GM12878 (cell line): Measurements from ENCODE around the gene CFAP61. TPM values are rescaled to one million over a fixed set of nuclear protein-coding genes. Genes with fewer than 3 reads are reported as not detected.

Experiments used
- ATAC-seq: fragments of 200-7000 bp; cut with Tn5 transposase; 3 replicates; pipeline ENCODE4 v1.9.1; 2020; ENCODE audit warnings: mild to moderate bottlenecking, moderate library complexity
- BruUV-seq: library from RNA; stranded (reverse); fragments of 400-500 nt; replicated peaks from 2 replicates; lab custom pipeline; 2021; lab: Mats Ljungman, UMichigan
- CTCF ChIA-PET: fragments of 300-600 bp; sonication (Branson Sonifier 250); formaldehyde crosslinking; extraction: SDS; loops from one replicate; lab custom pipeline; 2021; ENCODE audit warnings: inconsistent platforms; lab: Yijun Ruan, JAX
- POLR2A ChIA-PET: fragments of 350-600 bp; formaldehyde crosslinking; extraction: SDS; loops from one replicate; lab custom pipeline; 2021; ENCODE audit warnings: inconsistent platforms; lab: Charles Lee
- RAD21 ChIA-PET: fragments of 300-600 bp; sonication (Branson Sonifier 250); formaldehyde crosslinking; loops from one replicate; lab custom pipeline; 2023; ENCODE audit warnings: antibody characterized with exemption; ENCODE audit not compliant: unreplicated experiment; lab: Charles Lee
- SMC1A ChIA-PET: fragments of 300-600 bp; sonication (Branson Sonifier 250); formaldehyde crosslinking; loops from one replicate; lab custom pipeline; 2023; ENCODE audit not compliant: unreplicated experiment, uncharacterized antibody; lab: Charles Lee
- DNase-seq: peaks from one replicate; pipeline ENCODE4 v3.0.0-alpha.2; 2011; ENCODE audit warnings: low read depth, low spot score
- FAIRE-seq: peaks from 3 replicates; lab custom pipeline; 2011; peaks lifted over from hg19 to GRCh38; lab: Jason Lieb, UNC
- H2AFZ ChIP-seq: 2 replicates; pipeline ENCODE4 v1.6.0; 2011; ENCODE audit warnings: low read depth, low read length, control low read depth; ENCODE audit not compliant: control insufficient read depth
- H3K27ac ChIP-seq: 2 replicates; pipeline ENCODE4 v1.5.1; 2011; ENCODE audit warnings: control low read depth; ENCODE audit not compliant: control insufficient read depth, insufficient read depth
- H3K27me3 ChIP-seq, 2 experiments: replicated peaks in 1 of 2; 2 replicates each; pipeline versions ENCODE4 v1.6.0 to v1.6.1; 2011; ENCODE audit warnings: low read length in 1 of 2; ENCODE audit not compliant: control insufficient read depth in 2 of 2, insufficient read depth in 2 of 2
- H3K36me3 ChIP-seq, 2 experiments: 2 replicates each; pipeline ENCODE4 v1.5.1; 2011; ENCODE audit warnings: low read length in 1 of 2; ENCODE audit not compliant: control insufficient read depth in 2 of 2, insufficient read depth in 2 of 2
- H3K4me1 ChIP-seq: 2 replicates; pipeline ENCODE4 v1.6.1; 2011; ENCODE audit warnings: mild to moderate bottlenecking, low read length, moderate library complexity, mixed read lengths; ENCODE audit not compliant: control insufficient read depth, insufficient read depth
- H3K4me2 ChIP-seq: 2 replicates; pipeline ENCODE4 v1.6.0; 2011; ENCODE audit warnings: control low read depth; ENCODE audit not compliant: control insufficient read depth, insufficient read depth
- H3K4me3 ChIP-seq: fragments of 200-600 bp; sonication (generic); 2 replicates; pipeline ENCODE4 v1.5.1; 2016
- H3K79me2 ChIP-seq: 2 replicates; pipeline ENCODE4 v1.6.0; 2011; ENCODE audit warnings: low read length; ENCODE audit not compliant: control insufficient read depth, insufficient read depth
- H3K9ac ChIP-seq: 2 replicates; pipeline ENCODE4 v1.8.0; 2011; ENCODE audit warnings: low read length, control low read depth, mixed read lengths; ENCODE audit not compliant: control insufficient read depth, insufficient read depth
- H3K9me3 ChIP-seq: replicated peaks from 3 replicates; pipeline ENCODE4 v1.5.1; 2011; ENCODE audit warnings: mild to moderate bottlenecking, low read length; ENCODE audit not compliant: control insufficient read depth, insufficient read depth
- H4K20me1 ChIP-seq: 2 replicates; pipeline ENCODE4 v1.6.0; 2011; ENCODE audit not compliant: control insufficient read depth, insufficient read depth
- CBFB ChIP-seq: IDR thresholded peaks from 2 replicates; pipeline ENCODE4 v1.6.1; 2016; ENCODE audit warnings: antibody characterized with exemption, low read depth
- CEBPB ChIP-seq, 2 experiments: fragments of 150-350 bp in 1 of 2; IDR thresholded peaks; 2 replicates each; pipeline ENCODE4 v1.6.1; 2012 to 2014; ENCODE audit warnings: low read depth in 2 of 2, low read length in 2 of 2, borderline replicate concordance in 1 of 2, inconsistent platforms in 1 of 2
- CHD4 ChIP-seq: fragments of 200-600 bp; sonication (generic); IDR thresholded peaks from 2 replicates; pipeline ENCODE4 v1.6.1; 2016; ENCODE audit warnings: mild to moderate bottlenecking
- DPF2 ChIP-seq: fragments of 450-650 bp; IDR thresholded peaks from 2 replicates; pipeline ENCODE4 v1.6.1; 2017; ENCODE audit warnings: mild to moderate bottlenecking
- HCFC1 ChIP-seq: fragments of 150-350 bp; IDR thresholded peaks from 2 replicates; pipeline ENCODE4 v1.6.1; 2014; ENCODE audit warnings: low read length
- MXI1 ChIP-seq: fragments of 150-350 bp; IDR thresholded peaks from 2 replicates; pipeline ENCODE4 v1.6.1; 2011; ENCODE audit warnings: low read depth, mild to moderate bottlenecking, inconsistent platforms, low read length, improper control_type of control experiment
- RCOR1 ChIP-seq: conservative IDR thresholded peaks from 2 replicates; pipeline ENCODE4 v1.6.1; 2012; ENCODE audit warnings: low read depth, low read length, improper control_type of control experiment
- TCF12 ChIP-seq: IDR thresholded peaks from 2 replicates; pipeline ENCODE4 v1.6.1; 2011; ENCODE audit warnings: low read depth, mild to moderate bottlenecking, low read length
- TCF7 ChIP-seq: IDR thresholded peaks from 2 replicates; pipeline ENCODE4 v1.6.1; 2014; ENCODE audit warnings: antibody characterized with exemption, borderline replicate concordance
- WGBS: methylation state at CpG from one replicate; pipeline ENCODE4 v1.1.6; 2016; ENCODE audit warnings: low lambda C conversion rate; ENCODE audit not compliant: insufficient replicate concordance, insufficient coverage; ENCODE audit errors: missing lambda C conversion rate; 5-methylcytosine and 5-hydroxymethylcytosine counted together
- in situ Hi-C: fragments of 300-500 bp; cut with MboI; formaldehyde crosslinking; loops from 9 replicates; pipeline ENCODE4 v1.14.3; 2018; ENCODE audit warnings: mixed read lengths
- intact Hi-C: fragments of 100-400 bp; cut with micrococcal nuclease; formaldehyde crosslinking; loops from one replicate; pipeline ENCODE4 v1.14.2; 2022; ENCODE audit not compliant: unreplicated experiment
- polyA plus RNA-seq, 11 experiments: library from polyadenylated mRNA; depleted of rRNA in 4 of 11; unstranded in 6 of 11; stranded (reverse) in 5 of 11; fragments of >200 nt; fragmentation: Nextera tagmentation in 4 of 11; fragmentation: Illumina TruSeq in 1 of 11; extraction: Ambion mirVana in 4 of 11; extraction: Trizol in 1 of 11; gene quantifications; 1 replicate in 1 of 11; 2 replicates in 10 of 11; pipeline versions ENCODE4 v1.2.1 to v1.2.3, GENCODE V29; 2011 to 2016; ENCODE audit warnings: inconsistent platforms in 2 of 11, missing spikeins in 2 of 11, low read depth in 1 of 11
- total RNA-seq, 4 experiments: library from RNA; depleted of rRNA in 3 of 4; stranded (reverse); fragments of >200 nt in 3 of 4; fragmentation: Illumina TruSeq in 1 of 4; extraction: Trizol in 1 of 4; gene quantifications; 2 replicates each; pipeline versions ENCODE4 v1.2.1 to v1.2.3, GENCODE V29; 2013 to 2021
- TF ChIP-seq, protein P1 (sequence below): fragments of 450-650 bp; conservative IDR thresholded peaks from 2 replicates; pipeline ENCODE4 v1.6.1; 2017; ENCODE audit warnings: mild to moderate bottlenecking, moderate library complexity

CFAP61 gene
- total and polyA plus RNA-seq, 10 of the 15 experiments (the other 5 are each of a cell fraction or from before 2014, with no cell fraction given), result 0.11 to 0.41 (median 0.24) TPM; not detected in 7

DNA sequence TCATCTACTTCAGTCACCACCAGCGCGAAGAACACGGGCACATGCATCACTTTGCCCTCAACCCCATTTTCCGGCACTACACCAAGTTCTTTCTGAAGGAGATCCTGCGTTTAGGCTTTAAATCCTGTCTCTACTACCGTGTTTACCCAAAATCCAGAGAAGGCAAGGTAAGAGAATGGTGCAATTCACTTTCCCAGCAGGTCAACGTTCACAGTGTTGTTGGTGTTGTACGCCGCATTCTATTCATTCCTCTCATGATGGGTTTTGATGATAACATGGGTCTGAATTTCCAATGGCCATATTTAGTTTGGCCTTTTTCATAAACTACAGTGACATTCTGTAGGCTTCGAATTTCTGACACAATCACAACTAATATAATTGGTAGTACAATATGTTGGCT is 144.3 kb downstream of the CFAP61 start:
- H3K9ac ChIP-seq, result no peak overlapping the region
- no peak overlapping the region for H3K4me2 ChIP-seq
- TF ChIP-seq DPF2 (no peak), RCOR1 (no peak)
- no peaks in the 10 kb centered on the region for H3K79me2 ChIP-seq
- ChIA-PET SMC1A (no interaction called here), CTCF (no interaction called here), RAD21 (no interaction called here), POLR2A (no interaction called here)
- WGBS, result 49% methylated on average over 10 of the region's 10 CpGs
- no peak for DNase-seq
- no peak overlapping the region for H3K27ac ChIP-seq
- H2AFZ ChIP-seq, result no peak overlapping the region
- H4K20me1 ChIP-seq, result no peaks in the 10 kb centered on the region
- H3K27me3 ChIP-seq, result peaks cover 0 to 1% of the 10 kb centered on the region in 2 experiments; a peak in 1 of 4 replicates
- BruUV-seq, result no TSS peak
- no peak overlapping the region for H3K4me3 ChIP-seq
- no peaks in the 10 kb centered on the region for H3K9me3 ChIP-seq
- no peak for ATAC-seq
- no peak for FAIRE-seq
- no peaks in the 10 kb centered on the region; the same call in 1 of the 2 replicates for H3K4me1 ChIP-seq
- in situ Hi-C loops (no loop called here), intact Hi-C loops (no loop called here)
- H3K36me3 ChIP-seq, result no peaks in the 10 kb centered on the region

DNA sequence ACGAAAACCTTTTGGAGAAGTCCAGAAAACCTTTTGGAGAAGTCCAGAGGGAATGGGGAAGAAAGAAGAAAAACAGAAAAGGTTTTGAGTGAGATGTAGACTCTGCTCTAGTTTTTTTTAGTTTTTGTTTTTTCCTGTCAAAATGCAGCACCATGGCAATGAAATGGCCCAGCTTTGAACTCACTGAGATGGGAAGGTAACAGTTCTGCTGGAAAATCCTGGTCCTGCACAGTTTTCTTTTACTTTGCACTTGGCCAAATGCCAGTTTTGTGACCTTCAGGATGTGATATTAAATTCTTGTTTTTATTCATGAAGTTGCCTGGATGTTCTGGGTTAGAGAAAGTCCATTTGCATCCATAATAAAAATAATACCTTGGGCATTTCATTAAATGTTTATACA is 145.7 kb downstream of the CFAP61 start:
- Histone ChIP-seq H3K4me2 (no peak overlapping the region), H3K27ac (no peak overlapping the region), H3K4me1 (no peaks in the 10 kb centered on the region; the same call in 1 of the 2 replicates), H3K79me2 (no peaks in the 10 kb centered on the region), H3K9ac (no peak overlapping the region), H4K20me1 (no peaks in the 10 kb centered on the region), H3K9me3 (no peaks in the 10 kb centered on the region), H3K36me3 (no peaks in the 10 kb centered on the region), H3K27me3 (peaks cover 0 to 2% of the 10 kb centered on the region in 2 experiments; a peak in 1 of 4 replicates), H3K4me3 (no peak overlapping the region), H2AFZ (no peak overlapping the region)
- POLR2A ChIA-PET, result no interaction called here
- intact Hi-C loops, result no loop called here
- CTCF ChIA-PET, result no interaction called here
- WGBS, result 46% methylated on average over 1 of the region's 1 CpG
- TF ChIP-seq, protein P1, sequence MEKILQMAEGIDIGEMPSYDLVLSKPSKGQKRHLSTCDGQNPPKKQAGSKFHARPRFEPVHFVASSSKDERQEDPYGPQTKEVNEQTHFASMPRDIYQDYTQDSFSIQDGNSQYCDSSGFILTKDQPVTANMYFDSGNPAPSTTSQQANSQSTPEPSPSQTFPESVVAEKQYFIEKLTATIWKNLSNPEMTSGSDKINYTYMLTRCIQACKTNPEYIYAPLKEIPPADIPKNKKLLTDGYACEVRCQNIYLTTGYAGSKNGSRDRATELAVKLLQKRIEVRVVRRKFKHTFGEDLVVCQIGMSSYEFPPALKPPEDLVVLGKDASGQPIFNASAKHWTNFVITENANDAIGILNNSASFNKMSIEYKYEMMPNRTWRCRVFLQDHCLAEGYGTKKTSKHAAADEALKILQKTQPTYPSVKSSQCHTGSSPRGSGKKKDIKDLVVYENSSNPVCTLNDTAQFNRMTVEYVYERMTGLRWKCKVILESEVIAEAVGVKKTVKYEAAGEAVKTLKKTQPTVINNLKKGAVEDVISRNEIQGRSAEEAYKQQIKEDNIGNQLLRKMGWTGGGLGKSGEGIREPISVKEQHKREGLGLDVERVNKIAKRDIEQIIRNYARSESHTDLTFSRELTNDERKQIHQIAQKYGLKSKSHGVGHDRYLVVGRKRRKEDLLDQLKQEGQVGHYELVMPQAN, result no peak
- TF ChIP-seq MXI1 (no peak), HCFC1 (no peak), TCF7 (no peak), CEBPB (IDR thresholded peaks at IDR 0.05; ENCODE audit: borderline replicate concordance in 1 of 2, low read depth in 2 of 2, low read length in 2 of 2) (no peak), TCF12 (no peak), CHD4 (no peak), CBFB (no peak)
- RAD21 ChIA-PET, result no interaction called here
- SMC1A ChIA-PET, result no interaction called here
- DNase-seq, result no peak
- no peak for FAIRE-seq
- BruUV-seq, result no TSS peak
- ATAC-seq, result no peak
- in situ Hi-C loops, result no loop called here
